HepG2 (cell line): ENCODE data around the gene SKIC2. TPM values are rescaled to one million over a fixed set of nuclear protein-coding genes. Genes with fewer than 3 reads are reported as not detected.
A peak's percentile ranks its signal among the peaks of the same experiment; 100 is the strongest.
"Not testable (repeated sequence)": the region's sequence is repeated elsewhere in the genome, so short reads cannot be mapped to it uniquely, and the experiment has no call there.

Experiments
- ATAC-seq: fragments of 200-7000 bp; cut with Tn5 transposase; 3 replicates; pipeline ENCODE4 v1.9.1; 2020; ENCODE audit warnings: mild to moderate bottlenecking, moderate library complexity
- BruUV-seq: library from RNA; stranded (reverse); fragments of 400-500 nt; replicated peaks from 2 replicates; lab custom pipeline; 2021; lab: Mats Ljungman, UMichigan
- CTCF ChIA-PET: fragments of 300-600 bp; formaldehyde crosslinking; extraction: SDS; loops from one replicate; lab custom pipeline; 2021; ENCODE audit warnings: low total read pairs, inconsistent platforms, low intra/inter-chr PET ratio; lab: Yijun Ruan, JAX
- POLR2A ChIA-PET: fragments of 350-600 bp; sonication (Branson Sonifier 250); formaldehyde crosslinking; loops from one replicate; lab custom pipeline; 2020; ENCODE audit warnings: antibody characterized with exemption, inconsistent platforms; lab: Yijun Ruan, JAX
- DNase-seq: peaks from one replicate; pipeline ENCODE4 v3.0.0-alpha.2; 2015; ENCODE audit warnings: low spot score
- FAIRE-seq: peaks from 3 replicates; lab custom pipeline; 2011; peaks lifted over from hg19 to GRCh38; lab: Jason Lieb, UNC
- H2AFZ ChIP-seq: one replicate; pipeline ENCODE4 v1.6.1; 2011; ENCODE audit warnings: low read length, inconsistent platforms
- H3K27ac ChIP-seq: fragments of 300-600 bp; 3 replicates; pipeline ENCODE4 v1.8.0; 2011; ENCODE audit warnings: mixed run types, mild to moderate bottlenecking, mixed read lengths, low read length, inconsistent platforms; ENCODE audit not compliant: insufficient read depth; ENCODE audit errors: extremely low read length
- H3K27me3 ChIP-seq, 2 experiments: fragments of 200-600 bp in 1 of 2; 2 replicates in 1 of 2; 3 replicates in 1 of 2; pipeline versions ENCODE4 v1.6.0 to v1.8.0; 2011; ENCODE audit warnings: low read length in 2 of 2, mild to moderate bottlenecking in 2 of 2, moderate library complexity in 2 of 2, inconsistent platforms in 1 of 2; ENCODE audit not compliant: insufficient read depth in 2 of 2, control insufficient read depth in 1 of 2
- H3K36me3 ChIP-seq, 2 experiments: fragments of 200-600 bp in 1 of 2; replicated peaks in 1 of 2; 2 replicates in 1 of 2; 3 replicates in 1 of 2; pipeline versions ENCODE4 v1.5.1 to v1.8.0; 2011; ENCODE audit warnings: low read length in 2 of 2, inconsistent platforms in 1 of 2; ENCODE audit not compliant: insufficient read depth in 2 of 2, control insufficient read depth in 1 of 2
- H3K4me1 ChIP-seq: 2 replicates; pipeline ENCODE4 v1.5.1; 2012; ENCODE audit warnings: low read length, inconsistent platforms; ENCODE audit not compliant: insufficient read depth
- H3K4me2 ChIP-seq: 2 replicates; pipeline ENCODE4 v1.6.0; 2011; ENCODE audit warnings: low read depth, low read length, inconsistent platforms
- H3K4me3 ChIP-seq, 3 experiments: fragments of 200-600 bp in 1 of 3; sonication (generic), shearing (Covaris generic) in 1 of 3; replicated peaks in 1 of 3; 2 replicates each; pipeline ENCODE4 v1.5.1; 2011 to 2016; ENCODE audit warnings: low read length in 3 of 3, inconsistent platforms in 2 of 3, low read depth in 2 of 3, mild to moderate bottlenecking in 2 of 3, control low read depth in 1 of 3, mixed read lengths in 1 of 3; ENCODE audit not compliant: insufficient read depth in 1 of 3
- H3K79me2 ChIP-seq: one replicate; pipeline ENCODE4 v1.6.1; 2011; ENCODE audit warnings: low read length, inconsistent platforms; ENCODE audit not compliant: insufficient read depth
- H3K9ac ChIP-seq: 2 replicates; pipeline ENCODE4 v1.6.0; 2011; ENCODE audit warnings: mild to moderate bottlenecking, low read depth, low read length, inconsistent platforms; ENCODE audit not compliant: insufficient read depth
- H3K9me3 ChIP-seq: 2 replicates; pipeline ENCODE4 v1.5.1; 2012; ENCODE audit warnings: mild to moderate bottlenecking, low read length
- H4K20me1 ChIP-seq: 2 replicates; pipeline ENCODE4 v1.6.0; 2011; ENCODE audit warnings: inconsistent platforms, mild to moderate bottlenecking, low read length, moderate library complexity; ENCODE audit not compliant: insufficient read depth
- ETV5 ChIP-seq: IDR thresholded peaks from 2 replicates; pipeline ENCODE4 v1.6.1; 2018; ENCODE audit warnings: missing biosample characterization, missing genetic modification reagents, inconsistent platforms, borderline replicate concordance
- HNF4A ChIP-seq: sonication (generic); formaldehyde crosslinking; IDR thresholded peaks from 2 replicates; pipeline ENCODE4 v1.4.0; 2020; ENCODE audit warnings: missing genetic modification reagents
- HNF4G ChIP-seq, 2 experiments: sonication (generic) in 1 of 2; formaldehyde crosslinking in 1 of 2; IDR thresholded peaks; 2 replicates each; pipeline versions ENCODE4 v1.4.0 to v1.6.1; 2011 to 2020; ENCODE audit warnings: borderline replicate concordance in 2 of 2, low read depth in 2 of 2, mild to moderate bottlenecking in 2 of 2, low read length in 1 of 2, missing genetic modification reagents in 1 of 2, moderate library complexity in 1 of 2
- NR2F6 ChIP-seq, 2 experiments: IDR thresholded peaks; 2 replicates each; pipeline ENCODE4 v1.6.1; 2016; ENCODE audit warnings: antibody characterized with exemption in 1 of 2, mild to moderate bottlenecking in 1 of 2
- SAP130 ChIP-seq: IDR thresholded peaks from 2 replicates; pipeline ENCODE4 v1.6.1; 2016; ENCODE audit warnings: low read depth
- SP5 ChIP-seq: IDR thresholded peaks from 2 replicates; pipeline ENCODE4 v1.6.1; 2016; ENCODE audit warnings: low read depth, borderline replicate concordance
- ZBTB7B ChIP-seq: sonication (generic); formaldehyde crosslinking; IDR thresholded peaks from 2 replicates; pipeline ENCODE4 v1.4.0; 2020; ENCODE audit warnings: missing genetic modification reagents
- ZFP1 ChIP-seq: IDR thresholded peaks from 2 replicates; pipeline ENCODE4 v1.6.1; 2016
- WGBS: methylation state at CpG from one replicate; pipeline ENCODE4 v1.1.6; 2017; ENCODE audit warnings: low lambda C conversion rate; 5-methylcytosine and 5-hydroxymethylcytosine counted together
- in situ Hi-C: cut with HindIII; loops from 2 replicates; pipeline ENCODE4 v1.10.0; 2017; ENCODE audit warnings: low pct_unique_long_range_greater_than_20kb; ENCODE audit not compliant: extremely low pct_ligation_motif_present
- intact Hi-C: fragments of 100-400 bp; cut with micrococcal nuclease; formaldehyde crosslinking; loops from one replicate; pipeline ENCODE4 v1.10.0; 2022; ENCODE audit not compliant: unreplicated experiment
- polyA plus RNA-seq, 8 experiments: library from polyadenylated mRNA; depleted of rRNA in 3 of 8; stranded (reverse) in 7 of 8; unstranded in 1 of 8; fragments of >200 nt; fragmentation: Illumina TruSeq in 4 of 8; extraction: Trizol in 4 of 8; gene quantifications; 2 replicates each; pipeline versions ENCODE4 v1.2.1 to v1.2.3, GENCODE V29; 2011 to 2016; ENCODE audit warnings: low read depth in 4 of 8, missing spikeins in 1 of 8, mixed read lengths in 1 of 8; ENCODE audit not compliant: insufficient read depth in 1 of 8
- total RNA-seq, 5 experiments: library from RNA; depleted of rRNA; stranded (reverse); fragments of >200 nt; fragmentation: Illumina TruSeq; extraction: Trizol; gene quantifications; 2 replicates each; pipeline ENCODE4 v1.2.3, GENCODE V29; 2016; ENCODE audit warnings: low read depth in 1 of 5
- TF ChIP-seq, protein P1 (sequence below): sonication (generic); formaldehyde crosslinking; IDR thresholded peaks from 2 replicates; pipeline ENCODE4 v1.4.0; 2020; ENCODE audit warnings: missing genetic modification reagents
- TF ChIP-seq, protein P2 (sequence below): sonication (generic); formaldehyde crosslinking; IDR thresholded peaks from 2 replicates; pipeline ENCODE4 v1.4.0; 2020; ENCODE audit warnings: missing genetic modification reagents
- TF ChIP-seq, protein P3 (sequence below): sonication (generic); formaldehyde crosslinking; conservative IDR thresholded peaks from 2 replicates; pipeline ENCODE4 v1.4.0; 2020; ENCODE audit warnings: mild to moderate bottlenecking, missing genetic modification reagents, moderate library complexity

Gene SKIC2
- total and polyA plus RNA-seq, 2 of the 13 experiments (the other 11 are each of a cell fraction or from before 2014, with no cell fraction given) = 67.1 to 68.4 TPM

DNA sequence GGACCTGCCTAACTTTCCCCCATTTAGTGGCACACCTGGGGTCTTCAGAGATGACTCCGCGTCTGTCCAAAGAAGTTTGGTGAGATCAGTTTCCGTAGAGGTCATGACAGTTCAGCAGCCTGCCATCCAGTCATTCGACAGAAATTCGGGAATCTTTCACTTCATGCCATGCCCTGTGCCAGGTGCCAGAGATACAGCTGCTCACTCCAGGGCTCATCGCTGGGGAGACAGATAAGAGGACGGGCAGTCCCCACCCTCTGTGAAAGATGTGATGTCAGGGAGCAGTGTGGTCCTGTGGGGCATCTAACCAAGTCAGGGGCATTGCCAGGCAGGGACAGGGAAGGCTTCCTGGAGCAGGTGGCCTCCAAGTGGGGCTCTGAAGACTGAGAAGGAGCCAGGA lies 44.3 kb downstream of the SKIC2 start:
- FAIRE-seq, DNase-seq, in situ Hi-C loops, POLR2A ChIA-PET, H3K36me3 ChIP-seq, H3K27me3 ChIP-seq, H3K4me2 ChIP-seq, H3K4me3 ChIP-seq, H3K9me3 ChIP-seq, BruUV-seq, intact Hi-C loops, H2AFZ ChIP-seq, CTCF ChIA-PET, H3K27ac ChIP-seq, H3K9ac ChIP-seq, H3K79me2 ChIP-seq, H4K20me1 ChIP-seq: not testable (repeated sequence)
- H3K4me1 ChIP-seq = peaks cover 31% of the 10 kb centered on the region
- WGBS = no CpG with 5 or more reads among the region's 7 CpGs
- peak; percentile 1 for ATAC-seq

DNA sequence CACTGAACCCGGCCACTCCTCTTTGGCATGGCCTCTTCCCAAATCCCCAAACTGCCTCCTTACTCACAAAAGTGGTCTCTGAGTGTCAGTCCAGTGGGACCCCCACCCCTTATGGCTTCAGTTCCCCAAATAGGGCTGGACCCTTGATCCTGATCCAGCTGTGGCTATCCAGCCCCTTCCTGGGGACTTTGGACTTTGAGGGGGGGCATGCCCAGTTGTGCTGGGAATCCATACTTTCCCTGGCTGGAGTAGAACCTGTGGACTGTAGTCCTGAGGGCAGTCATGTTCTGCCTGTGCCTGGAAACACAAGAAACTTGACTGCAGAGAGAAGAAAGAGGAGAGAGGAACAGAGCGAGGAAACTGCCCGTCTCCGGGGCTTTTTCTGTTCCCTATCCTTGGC lies 45.4 kb downstream of the SKIC2 start:
- H3K4me2 ChIP-seq; H3K79me2 ChIP-seq; CTCF ChIA-PET; H3K27ac ChIP-seq; H4K20me1 ChIP-seq; FAIRE-seq; H3K9me3 ChIP-seq; H2AFZ ChIP-seq; H3K9ac ChIP-seq; in situ Hi-C loops; H3K36me3 ChIP-seq; ATAC-seq; intact Hi-C loops; H3K4me3 ChIP-seq; H3K27me3 ChIP-seq; POLR2A ChIA-PET; BruUV-seq; TF ChIP-seq HNF4G (IDR thresholded peaks at IDR 0.05; ENCODE audit: borderline replicate concordance, low read depth, low read length); NR2F6 (IDR thresholded peaks at IDR 0.05): not testable (repeated sequence)
- DNase-seq = peak; percentile 1
- 91% methylated on average over 4 of the region's 4 CpGs for WGBS
- H3K4me1 ChIP-seq = peaks cover 31% of the 10 kb centered on the region
- TF ChIP-seq ZBTB7B = peak; percentile 56; the same call in 1 of the 2 replicates
- peak; percentile 64; the same call in 1 of the 2 replicates for TF ChIP-seq ZFP1 (CRISPR knock-in tag)
- TF ChIP-seq, protein P1, sequence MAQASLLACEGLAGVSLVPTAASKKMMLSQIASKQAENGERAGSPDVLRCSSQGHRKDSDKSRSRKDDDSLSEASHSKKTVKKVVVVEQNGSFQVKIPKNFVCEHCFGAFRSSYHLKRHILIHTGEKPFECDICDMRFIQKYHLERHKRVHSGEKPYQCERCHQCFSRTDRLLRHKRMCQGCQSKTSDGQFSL (CRISPR knock-in tag) = peak; percentile 24; the same call in 1 of the 2 replicates
- peak; percentile 47; the same call in 1 of the 2 replicates for TF ChIP-seq HNF4G (CRISPR knock-in tag; IDR thresholded peaks at IDR 0.05; ENCODE audit: borderline replicate concordance, low read depth)
- TF ChIP-seq SP5 (CRISPR knock-in tag) = 0 out of 2 replicates have a peak, but pooled peaks have one; percentile 19
- TF ChIP-seq, protein P2, sequence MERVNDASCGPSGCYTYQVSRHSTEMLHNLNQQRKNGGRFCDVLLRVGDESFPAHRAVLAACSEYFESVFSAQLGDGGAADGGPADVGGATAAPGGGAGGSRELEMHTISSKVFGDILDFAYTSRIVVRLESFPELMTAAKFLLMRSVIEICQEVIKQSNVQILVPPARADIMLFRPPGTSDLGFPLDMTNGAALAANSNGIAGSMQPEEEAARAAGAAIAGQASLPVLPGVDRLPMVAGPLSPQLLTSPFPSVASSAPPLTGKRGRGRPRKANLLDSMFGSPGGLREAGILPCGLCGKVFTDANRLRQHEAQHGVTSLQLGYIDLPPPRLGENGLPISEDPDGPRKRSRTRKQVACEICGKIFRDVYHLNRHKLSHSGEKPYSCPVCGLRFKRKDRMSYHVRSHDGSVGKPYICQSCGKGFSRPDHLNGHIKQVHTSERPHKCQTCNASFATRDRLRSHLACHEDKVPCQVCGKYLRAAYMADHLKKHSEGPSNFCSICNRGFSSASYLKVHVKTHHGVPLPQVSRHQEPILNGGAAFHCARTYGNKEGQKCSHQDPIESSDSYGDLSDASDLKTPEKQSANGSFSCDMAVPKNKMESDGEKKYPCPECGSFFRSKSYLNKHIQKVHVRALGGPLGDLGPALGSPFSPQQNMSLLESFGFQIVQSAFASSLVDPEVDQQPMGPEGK = peak; percentile 48; the same call in 1 of the 2 replicates
- TF ChIP-seq, protein P3, sequence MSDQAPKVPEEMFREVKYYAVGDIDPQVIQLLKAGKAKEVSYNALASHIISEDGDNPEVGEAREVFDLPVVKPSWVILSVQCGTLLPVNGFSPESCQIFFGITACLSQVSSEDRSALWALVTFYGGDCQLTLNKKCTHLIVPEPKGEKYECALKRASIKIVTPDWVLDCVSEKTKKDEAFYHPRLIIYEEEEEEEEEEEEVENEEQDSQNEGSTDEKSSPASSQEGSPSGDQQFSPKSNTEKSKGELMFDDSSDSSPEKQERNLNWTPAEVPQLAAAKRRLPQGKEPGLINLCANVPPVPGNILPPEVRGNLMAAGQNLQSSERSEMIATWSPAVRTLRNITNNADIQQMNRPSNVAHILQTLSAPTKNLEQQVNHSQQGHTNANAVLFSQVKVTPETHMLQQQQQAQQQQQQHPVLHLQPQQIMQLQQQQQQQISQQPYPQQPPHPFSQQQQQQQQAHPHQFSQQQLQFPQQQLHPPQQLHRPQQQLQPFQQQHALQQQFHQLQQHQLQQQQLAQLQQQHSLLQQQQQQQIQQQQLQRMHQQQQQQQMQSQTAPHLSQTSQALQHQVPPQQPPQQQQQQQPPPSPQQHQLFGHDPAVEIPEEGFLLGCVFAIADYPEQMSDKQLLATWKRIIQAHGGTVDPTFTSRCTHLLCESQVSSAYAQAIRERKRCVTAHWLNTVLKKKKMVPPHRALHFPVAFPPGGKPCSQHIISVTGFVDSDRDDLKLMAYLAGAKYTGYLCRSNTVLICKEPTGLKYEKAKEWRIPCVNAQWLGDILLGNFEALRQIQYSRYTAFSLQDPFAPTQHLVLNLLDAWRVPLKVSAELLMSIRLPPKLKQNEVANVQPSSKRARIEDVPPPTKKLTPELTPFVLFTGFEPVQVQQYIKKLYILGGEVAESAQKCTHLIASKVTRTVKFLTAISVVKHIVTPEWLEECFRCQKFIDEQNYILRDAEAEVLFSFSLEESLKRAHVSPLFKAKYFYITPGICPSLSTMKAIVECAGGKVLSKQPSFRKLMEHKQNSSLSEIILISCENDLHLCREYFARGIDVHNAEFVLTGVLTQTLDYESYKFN = 0 out of 2 replicates have a peak, but pooled peaks have one; percentile 39
- peak; percentile 27; the same call in 1 of the 2 replicates for TF ChIP-seq ETV5 (CRISPR knock-in tag)
- peak; percentile 82 for TF ChIP-seq HNF4A (CRISPR knock-in tag)
- TF ChIP-seq NR2F6 (CRISPR knock-in tag; IDR thresholded peaks at IDR 0.05) = 0 out of 2 replicates have a peak, but pooled peaks have one; percentile 10
- 0 out of 2 replicates have a peak, but pooled peaks have one; percentile 31 for TF ChIP-seq SAP130 (CRISPR knock-in tag)
